Measurements from ENCODE around the gene ERC1.

Gene ERC1

GRCh38 chr12:1053690-1054089 lies 62.7 kb downstream of the ERC1 start:
- Histone ChIP-seq H3K79me2 (ENCODE audit: control insufficient read depth, low read length) (peaks cover 32% of the 10 kb centered on the region), H3K4me3 (ENCODE audit: low read length) (no peak overlapping the region), H3K4me1 (ENCODE audit: control insufficient read depth, low read length) (no peaks in the 10 kb centered on the region), H3K27me3 (ENCODE audit: control insufficient read depth, low read length) (no peaks in the 10 kb centered on the region), H3K27ac (ENCODE audit: low read depth, low read length) (no peak overlapping the region), H3K4me2 (ENCODE audit: low read length) (no peak overlapping the region), H3K36me3 (ENCODE audit: control insufficient read depth, low read length) (no peaks in the 10 kb centered on the region), H3F3A (ENCODE audit: control insufficient read depth, insufficient read depth) (no peaks in the 10 kb centered on the region), H4K20me1 (ENCODE audit: control insufficient read depth, insufficient read depth, low read depth, low read length) (peaks cover 5% of the 10 kb centered on the region), H3K9me3 (ENCODE audit: control insufficient read depth, insufficient read depth, low read length) (peaks cover 4% of the 10 kb centered on the region; the same call in 1 of the 2 replicates), H3K9me2 (replicated peaks; ENCODE audit: control insufficient read depth, low read length) (no peaks in the 10 kb centered on the region)
- TF ChIP-seq CTCF (IDR thresholded peaks at IDR 0.05; ENCODE audit: low read depth, low read length, poor library complexity, severe bottlenecking) = no peak
- TF ChIP-seq EZH2phosphoT487 (IDR thresholded peaks at IDR 0.05; ENCODE audit: borderline replicate concordance, low read length) = no peak

- H3K27me3 ChIP-seq (ENCODE audit: control insufficient read depth, low read length) = no peaks in the 10 kb centered on the region
- peaks cover under 1% of the 10 kb centered on the region for H4K20me1 ChIP-seq (ENCODE audit: control insufficient read depth, insufficient read depth, low read depth, low read length)
- no peaks in the 10 kb centered on the region for H3F3A ChIP-seq (ENCODE audit: control insufficient read depth, insufficient read depth)
- H3K4me2 ChIP-seq (ENCODE audit: low read length) = no peak overlapping the region
- H3K4me1 ChIP-seq (ENCODE audit: control insufficient read depth, low read length) = no peaks in the 10 kb centered on the region
- H3K36me3 ChIP-seq (ENCODE audit: control insufficient read depth, low read length) = no peaks in the 10 kb centered on the region
- H3K27ac ChIP-seq (ENCODE audit: low read depth, low read length) = no peak overlapping the region
- no peak overlapping the region for H3K4me3 ChIP-seq (ENCODE audit: low read length)
- no peaks in the 10 kb centered on the region for H3K9me2 ChIP-seq (replicated peaks; ENCODE audit: control insufficient read depth, low read length)
- H3K9me3 ChIP-seq (ENCODE audit: control insufficient read depth, insufficient read depth, low read length) = peaks cover 10% of the 10 kb centered on the region; the same call in 1 of the 2 replicates
- H3K79me2 ChIP-seq (ENCODE audit: control insufficient read depth, low read length) = peaks cover 32% of the 10 kb centered on the region
- TF ChIP-seq EZH2phosphoT487 (IDR thresholded peaks at IDR 0.05; ENCODE audit: borderline replicate concordance, low read length) (no peak), CTCF (IDR thresholded peaks at IDR 0.05; ENCODE audit: low read depth, low read length, poor library complexity, severe bottlenecking) (no peak)
These were observed 63.3 kb downstream of the ERC1 start for GRCh38 chr12:1054117-1054870.

DNA sequence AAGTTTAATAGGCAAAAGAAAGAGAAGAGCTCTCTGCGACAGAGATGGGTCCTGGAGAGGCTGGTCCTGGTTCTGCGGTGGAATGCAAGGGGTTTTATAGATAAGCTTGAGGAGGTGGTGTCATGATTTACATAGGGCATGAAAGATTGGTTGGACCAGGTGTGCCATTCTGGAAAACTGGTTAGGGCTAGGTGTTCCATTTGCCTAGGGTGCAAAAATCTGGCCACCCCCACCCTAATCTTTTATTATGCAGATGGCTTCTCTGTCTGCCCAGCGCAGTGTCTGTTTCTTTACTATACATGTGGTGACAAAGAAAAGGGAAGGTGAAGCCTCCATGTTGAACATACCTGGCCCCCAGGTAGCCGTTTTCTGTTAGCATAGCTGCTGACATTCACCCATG lies 65.4 kb downstream of the ERC1 start:
- Histone ChIP-seq H3K27me3 (ENCODE audit: control insufficient read depth, low read length) (no peaks in the 10 kb centered on the region), H4K20me1 (ENCODE audit: control insufficient read depth, insufficient read depth, low read depth, low read length) (no peaks in the 10 kb centered on the region), H3F3A (ENCODE audit: control insufficient read depth, insufficient read depth) (no peaks in the 10 kb centered on the region), H3K4me1 (ENCODE audit: control insufficient read depth, low read length) (no peaks in the 10 kb centered on the region), H3K79me2 (ENCODE audit: control insufficient read depth, low read length) (peaks cover 34% of the 10 kb centered on the region), H3K9me3 (ENCODE audit: control insufficient read depth, insufficient read depth, low read length) (peaks cover 15% of the 10 kb centered on the region), H3K4me3 (ENCODE audit: low read length) (no peak overlapping the region), H3K36me3 (ENCODE audit: control insufficient read depth, low read length) (no peaks in the 10 kb centered on the region), H3K4me2 (ENCODE audit: low read length) (no peak overlapping the region), H3K9me2 (replicated peaks; ENCODE audit: control insufficient read depth, low read length) (no peaks in the 10 kb centered on the region), H3K27ac (ENCODE audit: low read depth, low read length) (no peak overlapping the region)
- TF ChIP-seq CTCF (IDR thresholded peaks at IDR 0.05; ENCODE audit: low read depth, low read length, poor library complexity, severe bottlenecking) (no peak), EZH2phosphoT487 (IDR thresholded peaks at IDR 0.05; ENCODE audit: borderline replicate concordance, low read length) (no peak)

Measured in DOHH2 (cell line).